B cell (primary cell): ENCODE measurements around the gene C14orf180. TPM values are rescaled to one million over a fixed set of nuclear protein-coding genes. Genes with fewer than 3 reads are reported as not detected.

Experiments used
- ATAC-seq: fragments of 200-7000 bp; cut with Tn5 transposase; one replicate; pipeline ENCODE4 v1.10.0; 2021; ENCODE audit warnings: low read depth, mild to moderate bottlenecking, moderate number of reproducible peaks, moderate library complexity
- CTCF ChIA-PET: fragments of 350-600 bp; sonication (Branson Sonifier 250); formaldehyde crosslinking; loops from one replicate; lab custom pipeline; 2021; ENCODE audit warnings: antibody characterized with exemption, inconsistent platforms; lab: Charles Lee
- POLR2A ChIA-PET: fragments of 350-600 bp; sonication (Branson Sonifier 250); formaldehyde crosslinking; loops from one replicate; lab custom pipeline; 2021; ENCODE audit warnings: antibody characterized with exemption; lab: Charles Lee
- DNase-seq: peaks from one replicate; pipeline ENCODE4 v3.0.0; 2013
- H2AFZ ChIP-seq: 2 replicates; pipeline ENCODE4 v1.6.1; 2012; ENCODE audit warnings: mild to moderate bottlenecking, low read depth, low read length; ENCODE audit not compliant: insufficient read depth, poor library complexity, severe bottlenecking
- H3K27ac ChIP-seq, 2 donors: 1 replicate in 1 of 2; 2 replicates in 1 of 2; pipeline ENCODE4 v1.5.1; 2012 to 2013; ENCODE audit warnings: low read length in 2 of 2, mild to moderate bottlenecking in 2 of 2, moderate library complexity in 1 of 2
- H3K27me3 ChIP-seq, 4 experiments: fragments of 200-600 bp in 1 of 4; sonication (generic) in 1 of 4; replicated peaks in 1 of 4; 1 replicate in 2 of 4; 2 replicates in 2 of 4; pipeline versions ENCODE4 v1.6.1 to v1.7.0; 2013 to 2016; ENCODE audit warnings: low read length in 3 of 4, mild to moderate bottlenecking in 2 of 4, mixed read lengths in 1 of 4, moderate library complexity in 1 of 4; ENCODE audit not compliant: insufficient read depth in 4 of 4, control insufficient read depth in 3 of 4; ENCODE audit errors: control extremely low read depth in 1 of 4
- H3K36me3 ChIP-seq, 2 experiments: replicated peaks in 1 of 2; 1 replicate in 1 of 2; 2 replicates in 1 of 2; pipeline versions ENCODE4 v1.6.1 to v1.7.1; 2013; ENCODE audit warnings: low read length in 1 of 2; ENCODE audit not compliant: insufficient read depth in 2 of 2, control insufficient read depth in 1 of 2; ENCODE audit errors: control extremely low read depth in 1 of 2, extremely low read depth in 1 of 2
- H3K4me1 ChIP-seq, 2 donors: fragments of 200-600 bp in 1 of 2; sonication (generic) in 1 of 2; 1 replicate in 1 of 2; 2 replicates in 1 of 2; pipeline versions ENCODE4 v1.5.1 to v1.6.1; 2013 to 2017; ENCODE audit warnings: low read length in 2 of 2; ENCODE audit not compliant: control insufficient read depth in 2 of 2, insufficient read depth in 2 of 2
- H3K4me2 ChIP-seq: replicated peaks from 2 replicates; pipeline ENCODE3; 2012; ENCODE audit warnings: mild to moderate bottlenecking, low read depth, low read length; ENCODE audit not compliant: poor library complexity, severe bottlenecking
- H3K4me3 ChIP-seq, 5 experiments: fragments of 200-600 bp in 1 of 5; sonication (generic) in 1 of 5; 1 replicate in 3 of 5; 2 replicates in 2 of 5; pipeline versions ENCODE4 v1.5.1 to v1.7.0; 2011 to 2016; ENCODE audit warnings: low read length in 4 of 5, mild to moderate bottlenecking in 4 of 5, low read depth in 2 of 5, control low read depth in 1 of 5, moderate library complexity in 1 of 5; ENCODE audit not compliant: insufficient read depth in 1 of 5; ENCODE audit errors: control extremely low read depth in 1 of 5, extremely low read depth in 1 of 5
- H3K79me2 ChIP-seq: fragments of 200-600 bp; sonication (generic); one replicate; pipeline ENCODE4 v1.6.0; 2016; ENCODE audit warnings: low read length; ENCODE audit not compliant: control insufficient read depth, insufficient read depth
- H3K9ac ChIP-seq: fragments of 200-600 bp; sonication (generic); 2 replicates; pipeline ENCODE4 v1.6.1; 2017; ENCODE audit warnings: mild to moderate bottlenecking, low read length, moderate library complexity
- H3K9me3 ChIP-seq, 3 donors: one replicate each; pipeline versions ENCODE4 v1.6.1 to v1.7.1; 2013; ENCODE audit warnings: low read length in 2 of 3; ENCODE audit not compliant: control insufficient read depth in 2 of 3, insufficient read depth in 1 of 3; ENCODE audit errors: control extremely low read depth in 1 of 3
- H4K20me1 ChIP-seq: 2 replicates; pipeline ENCODE4 v1.6.0; 2012; ENCODE audit warnings: mild to moderate bottlenecking, low read length; ENCODE audit not compliant: insufficient read depth, control insufficient read depth, poor library complexity, severe bottlenecking
- H3K27ac Mint-ChIP-seq: one replicate; pipeline ENCODE4 v1.8.0; 2021; ENCODE audit warnings: mixed read lengths
- H3K27me3 Mint-ChIP-seq: one replicate; pipeline ENCODE4 v1.8.0; 2021; ENCODE audit warnings: mixed read lengths
- H3K4me1 Mint-ChIP-seq: one replicate; pipeline ENCODE4 v1.8.0; 2021; ENCODE audit warnings: mixed read lengths
- H3K4me3 Mint-ChIP-seq: one replicate; pipeline ENCODE4 v1.8.0; 2021; ENCODE audit warnings: mixed read lengths
- H3K9me3 Mint-ChIP-seq: one replicate; pipeline ENCODE4 v1.8.0; 2022; ENCODE audit warnings: mixed read lengths; ENCODE audit not compliant: insufficient read depth
- CTCF ChIP-seq: fragments of 200-600 bp; IDR thresholded peaks from one replicate; pipeline ENCODE4 v1.8.0; 2022; ENCODE audit warnings: antibody characterized with exemption, mild to moderate bottlenecking
- EZH2 ChIP-seq: IDR thresholded peaks from 2 replicates; pipeline ENCODE4 v1.6.1; 2012; ENCODE audit warnings: borderline replicate concordance, low read depth, mild to moderate bottlenecking, moderate library complexity, low read length; ENCODE audit not compliant: insufficient read depth, poor library complexity, severe bottlenecking
- WGBS: methylation state at CpG from one replicate; pipeline ENCODE4 v1.1.5; 2013; ENCODE audit warnings: missing lambda C conversion rate; ENCODE audit not compliant: insufficient coverage; 5-methylcytosine and 5-hydroxymethylcytosine counted together
- intact Hi-C: fragments of 100-400 bp; cut with micrococcal nuclease; formaldehyde crosslinking; loops from one replicate; pipeline ENCODE4 v1.10.0; 2022
- polyA plus RNA-seq: library from polyadenylated mRNA; depleted of rRNA; stranded (reverse); fragments of >200 nt; gene quantifications from 2 replicates; pipeline ENCODE4 v1.2.3, GENCODE V29; 2012
- total RNA-seq, 2 donors: library from RNA; stranded (reverse); fragments of 120-200 nt in 1 of 2; gene quantifications; 1 replicate in 1 of 2; 2 replicates in 1 of 2; pipeline versions ENCODE4 v1.2.3 to v1.2.4, GENCODE V29; 2013 to 2022

The C14orf180 gene
- total and polyA plus RNA-seq, 2 donors (not counting 1 experiment from before 2014, with no cell fraction given), result not detected

GRCh38 chr14:104568620-104569019 lies 10.9 kb upstream of the C14orf180 start:
- Histone ChIP-seq H4K20me1 (no peaks in the 10 kb centered on the region), H3K9me3 (peaks cover 0 to 7% (median 0%) of the 10 kb centered on the region in 3 donors), H2AFZ (no peak overlapping the region), H3K4me2 (no peak overlapping the region), H3K4me1 (peaks cover 6 to 7% of the 10 kb centered on the region in 2 donors), H3K36me3 (no peaks in the 10 kb centered on the region), H3K27me3 (peaks cover 0 to 25% (median 7%) of the 10 kb centered on the region in 4 experiments), H3K79me2 (no peaks in the 10 kb centered on the region), H3K9ac (no peak overlapping the region), H3K27ac (no peak overlapping the region), H3K4me3 (no peak overlapping the region)
- ChIA-PET CTCF (no interaction called here), POLR2A (no interaction called here)
- Mint-ChIP-seq H3K9me3 (no peaks in the 10 kb centered on the region), H3K4me1 (peaks cover 6% of the 10 kb centered on the region), H3K27me3 (peaks cover 16% of the 10 kb centered on the region), H3K4me3 (no peak overlapping the region), H3K27ac (no peak overlapping the region)
- intact Hi-C loops, result no loop called here
- ATAC-seq (no peak), DNase-seq (no peak)
- 75% methylated on average over 11 of the region's 11 CpGs for WGBS
- TF ChIP-seq EZH2 (no peak), CTCF (no peak)

GRCh38 chr14:104569435-104569834 lies 10.1 kb upstream of the C14orf180 start:
- no peak for TF ChIP-seq CTCF
- TF ChIP-seq EZH2, result no peak
- no peak overlapping the region for H3K4me3 ChIP-seq
- Mint-ChIP-seq H3K4me1 (no peaks in the 10 kb centered on the region), H3K27ac (no peak overlapping the region), H3K4me3 (no peak overlapping the region), H3K9me3 (no peaks in the 10 kb centered on the region), H3K27me3 (peaks cover 10% of the 10 kb centered on the region)
- WGBS, result 84% methylated on average over 6 of the region's 10 CpGs
- peaks cover 0 to under 1% (median 0%) of the 10 kb centered on the region in 3 donors for H3K9me3 ChIP-seq
- no peaks in the 10 kb centered on the region for H4K20me1 ChIP-seq
- H3K36me3 ChIP-seq, result no peaks in the 10 kb centered on the region
- no peak overlapping the region for H3K27ac ChIP-seq
- H3K27me3 ChIP-seq, result peaks cover 0 to 17% (median 3%) of the 10 kb centered on the region in 4 experiments
- POLR2A ChIA-PET, result no interaction called here
- H3K9ac ChIP-seq, result no peak overlapping the region
- no peaks in the 10 kb centered on the region for H3K4me1 ChIP-seq
- intact Hi-C loops, result no loop called here
- ATAC-seq (no peak), DNase-seq (no peak)
- H3K4me2 ChIP-seq, result no peak overlapping the region
- CTCF ChIA-PET, result no interaction called here
- no peaks in the 10 kb centered on the region for H3K79me2 ChIP-seq
- no peak overlapping the region for H2AFZ ChIP-seq
